Measurements from ENCODE around the gene CAMK2A. TPM values are rescaled to one million over a fixed set of nuclear protein-coding genes. Genes with fewer than 3 reads are reported as not detected.
A peak's percentile ranks its signal among the peaks of the same experiment; 100 is the strongest.

CAMK2A gene
- total RNA-seq, 1 donor from 2014 or later = not detected

DNA sequence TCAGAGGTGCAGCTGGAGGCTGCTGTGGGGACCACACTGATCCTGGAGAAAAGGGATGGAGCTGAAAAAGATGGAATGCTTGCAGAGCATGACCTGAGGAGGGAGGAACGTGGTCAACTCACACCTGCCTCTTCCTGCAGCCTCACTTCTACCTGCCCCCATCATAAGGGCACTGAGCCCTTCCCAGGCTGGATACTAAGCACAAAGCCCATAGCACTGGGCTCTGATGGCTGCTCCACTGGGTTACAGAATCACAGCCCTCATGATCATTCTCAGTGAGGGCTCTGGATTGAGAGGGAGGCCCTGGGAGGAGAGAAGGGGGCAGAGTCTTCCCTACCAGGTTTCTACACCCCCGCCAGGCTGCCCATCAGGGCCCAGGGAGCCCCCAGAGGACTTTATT, 105.6 kb downstream of the CAMK2A start:
- no peak for TF ChIP-seq CTCF (IDR thresholded peaks at IDR 0.05; ENCODE audit: unreplicated experiment)
- DNase-seq (ENCODE audit: low spot score, unreplicated experiment) = no peak
- peaks cover 61% of the 10 kb centered on the region for H3K27me3 Mint-ChIP-seq
- no peaks in the 10 kb centered on the region for H3K4me1 Mint-ChIP-seq (ENCODE audit: low read depth)
- H3K36me3 Mint-ChIP-seq (ENCODE audit: insufficient read depth) = no peaks in the 10 kb centered on the region
- no peak overlapping the region for H3K4me3 Mint-ChIP-seq (ENCODE audit: low read depth)
- H3K9me3 Mint-ChIP-seq (ENCODE audit: low read depth) = no peaks in the 10 kb centered on the region
- H3K27ac Mint-ChIP-seq = no peak overlapping the region

DNA sequence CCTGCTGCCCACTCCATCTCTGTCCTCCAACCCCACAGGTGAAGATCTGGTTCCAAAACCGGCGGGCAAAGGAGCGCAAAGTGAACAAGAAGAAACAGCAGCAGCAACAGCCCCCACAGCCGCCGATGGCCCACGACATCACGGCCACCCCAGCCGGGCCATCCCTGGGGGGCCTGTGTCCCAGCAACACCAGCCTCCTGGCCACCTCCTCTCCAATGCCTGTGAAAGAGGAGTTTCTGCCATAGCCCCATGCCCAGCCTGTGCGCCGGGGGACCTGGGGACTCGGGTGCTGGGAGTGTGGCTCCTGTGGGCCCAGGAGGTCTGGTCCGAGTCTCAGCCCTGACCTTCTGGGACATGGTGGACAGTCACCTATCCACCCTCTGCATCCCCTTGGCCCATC, 106.1 kb downstream of the CAMK2A start:
- Mint-ChIP-seq H3K27ac (no peak overlapping the region), H3K36me3 (ENCODE audit: insufficient read depth) (no peaks in the 10 kb centered on the region), H3K9me3 (ENCODE audit: low read depth) (no peaks in the 10 kb centered on the region), H3K4me1 (ENCODE audit: low read depth) (no peaks in the 10 kb centered on the region), H3K27me3 (peaks cover 55% of the 10 kb centered on the region), H3K4me3 (ENCODE audit: low read depth) (no peak overlapping the region)
- no peak for DNase-seq (ENCODE audit: low spot score, unreplicated experiment)
- TF ChIP-seq CTCF (IDR thresholded peaks at IDR 0.05; ENCODE audit: unreplicated experiment) = no peak

DNA sequence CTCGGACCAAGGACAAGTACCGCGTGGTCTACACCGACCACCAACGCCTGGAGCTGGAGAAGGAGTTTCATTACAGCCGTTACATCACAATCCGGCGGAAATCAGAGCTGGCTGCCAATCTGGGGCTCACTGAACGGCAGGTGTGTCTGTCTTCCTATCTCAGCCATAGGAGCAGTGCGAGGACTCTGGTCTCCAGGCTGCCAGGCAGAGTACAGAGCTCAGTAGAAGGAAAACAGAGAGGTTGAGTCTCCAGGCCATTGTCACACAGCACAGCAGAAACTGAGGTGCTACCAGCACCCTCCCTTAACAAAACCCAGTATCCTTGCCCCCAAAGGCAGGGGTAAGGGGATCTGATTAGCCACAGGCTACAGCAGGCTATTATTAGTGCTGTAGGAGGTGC, 106.8 kb downstream of the CAMK2A start:
- Mint-ChIP-seq H3K36me3 (ENCODE audit: insufficient read depth) (no peaks in the 10 kb centered on the region), H3K4me3 (ENCODE audit: low read depth) (no peak overlapping the region), H3K27ac (peak overlapping the region; percentile 48), H3K9me3 (ENCODE audit: low read depth) (no peaks in the 10 kb centered on the region), H3K27me3 (peaks cover 48% of the 10 kb centered on the region), H3K4me1 (ENCODE audit: low read depth) (no peaks in the 10 kb centered on the region)
- no peak for DNase-seq (ENCODE audit: low spot score, unreplicated experiment)
- TF ChIP-seq CTCF (IDR thresholded peaks at IDR 0.05; ENCODE audit: unreplicated experiment) = no peak

DNA sequence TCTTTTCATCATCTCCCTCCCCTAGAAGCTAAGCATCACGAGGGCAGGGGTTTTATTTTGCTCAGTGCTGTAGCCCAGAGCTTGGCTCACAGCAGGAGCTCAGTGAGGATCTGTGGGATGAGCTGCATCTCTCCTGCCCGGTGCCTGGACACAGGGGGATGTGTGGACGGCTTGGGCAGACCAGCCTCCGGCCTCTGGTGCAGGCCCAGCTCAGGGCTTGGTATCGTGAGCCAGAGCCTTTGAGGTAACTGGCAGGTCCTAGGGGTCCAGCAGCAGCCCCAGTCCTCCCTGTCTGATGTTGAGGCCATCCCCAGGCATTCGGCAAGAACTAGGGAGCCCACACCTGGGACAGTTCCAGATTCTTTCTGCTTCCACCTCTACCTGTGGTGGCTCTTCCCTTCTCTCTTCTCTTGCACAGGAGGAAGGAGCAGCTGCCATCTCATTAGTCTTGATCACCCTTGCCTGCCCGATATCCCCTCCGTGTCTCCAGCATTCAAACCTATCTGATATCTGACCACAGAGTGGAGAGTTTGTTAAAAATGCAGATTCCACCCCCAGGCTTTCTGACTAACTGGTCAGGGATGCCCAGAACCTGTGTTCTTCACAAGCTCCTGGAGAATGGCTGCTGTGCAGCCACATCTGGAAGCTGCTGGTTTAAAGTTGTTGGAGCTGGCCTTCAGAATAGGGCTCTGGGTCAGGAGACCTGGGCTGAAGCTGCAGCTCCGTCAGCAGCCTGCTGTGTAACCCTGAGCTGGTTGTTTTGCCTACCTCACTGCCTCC, 107.6 kb downstream of the CAMK2A start:
- no peaks in the 10 kb centered on the region for H3K4me1 Mint-ChIP-seq (ENCODE audit: low read depth)
- H3K4me3 Mint-ChIP-seq (ENCODE audit: low read depth) = no peak overlapping the region
- no peaks in the 10 kb centered on the region for H3K36me3 Mint-ChIP-seq (ENCODE audit: insufficient read depth)
- DNase-seq (ENCODE audit: low spot score, unreplicated experiment) = no peak
- no peak overlapping the region for H3K27ac Mint-ChIP-seq
- no peak for TF ChIP-seq CTCF (IDR thresholded peaks at IDR 0.05; ENCODE audit: unreplicated experiment)
- H3K27me3 Mint-ChIP-seq = peaks cover 40% of the 10 kb centered on the region
- no peaks in the 10 kb centered on the region for H3K9me3 Mint-ChIP-seq (ENCODE audit: low read depth)

GRCh38 chr5:150181027-150181426, 108.5 kb downstream of the CAMK2A start:
- DNase-seq (ENCODE audit: low spot score, unreplicated experiment) = no peak
- H3K36me3 Mint-ChIP-seq (ENCODE audit: insufficient read depth) = no peaks in the 10 kb centered on the region
- peaks cover 33% of the 10 kb centered on the region for H3K27me3 Mint-ChIP-seq
- no peak overlapping the region for H3K27ac Mint-ChIP-seq
- no peak for TF ChIP-seq CTCF (IDR thresholded peaks at IDR 0.05; ENCODE audit: unreplicated experiment)
- H3K4me3 Mint-ChIP-seq (ENCODE audit: low read depth) = no peak overlapping the region
- H3K4me1 Mint-ChIP-seq (ENCODE audit: low read depth) = no peaks in the 10 kb centered on the region
- H3K9me3 Mint-ChIP-seq (ENCODE audit: low read depth) = no peaks in the 10 kb centered on the region

Data from progenitor cell of endocrine pancreas (in vitro differentiated cells).